ENCODE results near the gene CT45A3.
"Not testable (repeated sequence)": the region's sequence is repeated elsewhere in the genome, so short reads cannot be mapped to it uniquely, and the experiment has no call there.

Gene CT45A3
- 0 to 0.05 (median 0) reads per million in 18 experiments for total RNA-seq

GRCh38 chrX:135768091-135768490, at the start of gene CT45A3:
Gene CT45A3, minus strand, starts transcription at chrX:135768191. Its CDS starts 3,747 bp downstream, at chrX:135764444.
- not testable (repeated sequence) for DNase-seq

GRCh38 chrX:135802687-135803086, 34.7 kb upstream of the CT45A3 start, which contains the start of gene CT45A6:
Gene CT45A6, minus strand, starts transcription at chrX:135802787. Its CDS starts 3,794 bp downstream, at chrX:135798993.
- not testable (repeated sequence) for DNase-seq

- DNase-seq = not testable (repeated sequence)
These were observed 17.4 kb upstream of the CT45A3 start, which contains the start of gene CT45A5 for GRCh38 chrX:135785403-135785802. Gene CT45A5, minus strand, starts transcription at chrX:135785503. Its CDS starts 3,774 bp downstream, at chrX:135781729.

- not testable (repeated sequence) for DNase-seq
These were observed 23.3 kb downstream of the CT45A3 start for GRCh38 chrX:135744739-135745138.

- DNase-seq = no peak
These were observed 26.7 kb downstream of the CT45A3 start for GRCh38 chrX:135741192-135741715.

GRCh38 chrX:135740681-135741149, 27.3 kb downstream of the CT45A3 start:
- peak; percentile 45 to 64 for DNase-seq

- peak in 1 of 2 donors; percentile 15 for DNase-seq
These were observed 30.5 kb downstream of the CT45A3 start for GRCh38 chrX:135737366-135738071.

- not testable (repeated sequence) for DNase-seq
These were observed 33.3 kb downstream of the CT45A3 start for GRCh38 chrX:135734666-135735065.

GRCh38 chrX:135713795-135714194, 54.2 kb downstream of the CT45A3 start:
- DNase-seq = no peak

GRCh38 chrX:135713183-135713689, 54.8 kb downstream of the CT45A3 start, which contains the start of gene CT45A1:
Gene CT45A1, plus strand, starts transcription at chrX:135713639. Its CDS starts 5,302 bp downstream, at chrX:135718941.
- DNase-seq = not testable (repeated sequence)
